ENCODE data around the gene MT1A.
"Not testable (repeated sequence)": the region's sequence is repeated elsewhere in the genome, so short reads cannot be mapped to it uniquely, and the experiment has no call there.

The MT1A gene

DNA sequence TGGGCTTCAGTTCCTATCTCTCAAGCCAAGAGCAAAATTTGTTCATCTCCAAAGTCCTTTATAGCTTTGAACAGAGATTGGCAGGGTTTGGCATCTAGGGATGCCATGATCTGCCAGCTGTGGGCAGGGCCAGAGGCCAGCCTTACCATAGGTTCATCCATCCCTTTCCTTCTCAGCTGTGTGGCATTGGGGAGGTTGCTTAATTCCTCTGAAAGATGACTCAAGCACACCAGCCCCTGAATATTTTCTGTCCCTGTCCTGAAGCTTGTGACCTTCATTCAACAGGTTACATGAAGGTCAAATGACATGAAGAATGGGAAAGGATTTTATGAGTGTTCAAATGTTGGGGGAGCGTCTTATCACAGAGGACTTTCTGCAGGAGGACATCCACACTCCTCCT lies 26.0 kb downstream of the MT1A start:
- TF ChIP-seq, protein P1, sequence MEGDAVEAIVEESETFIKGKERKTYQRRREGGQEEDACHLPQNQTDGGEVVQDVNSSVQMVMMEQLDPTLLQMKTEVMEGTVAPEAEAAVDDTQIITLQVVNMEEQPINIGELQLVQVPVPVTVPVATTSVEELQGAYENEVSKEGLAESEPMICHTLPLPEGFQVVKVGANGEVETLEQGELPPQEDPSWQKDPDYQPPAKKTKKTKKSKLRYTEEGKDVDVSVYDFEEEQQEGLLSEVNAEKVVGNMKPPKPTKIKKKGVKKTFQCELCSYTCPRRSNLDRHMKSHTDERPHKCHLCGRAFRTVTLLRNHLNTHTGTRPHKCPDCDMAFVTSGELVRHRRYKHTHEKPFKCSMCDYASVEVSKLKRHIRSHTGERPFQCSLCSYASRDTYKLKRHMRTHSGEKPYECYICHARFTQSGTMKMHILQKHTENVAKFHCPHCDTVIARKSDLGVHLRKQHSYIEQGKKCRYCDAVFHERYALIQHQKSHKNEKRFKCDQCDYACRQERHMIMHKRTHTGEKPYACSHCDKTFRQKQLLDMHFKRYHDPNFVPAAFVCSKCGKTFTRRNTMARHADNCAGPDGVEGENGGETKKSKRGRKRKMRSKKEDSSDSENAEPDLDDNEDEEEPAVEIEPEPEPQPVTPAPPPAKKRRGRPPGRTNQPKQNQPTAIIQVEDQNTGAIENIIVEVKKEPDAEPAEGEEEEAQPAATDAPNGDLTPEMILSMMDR (IDR thresholded peaks at IDR 0.05), result no peak
- peaks cover 2% of the 10 kb centered on the region for H3K27me3 ChIP-seq (ENCODE audit: control insufficient read depth, insufficient read depth, low read length)
- no peak overlapping the region for H3K4me2 ChIP-seq (ENCODE audit: low read length)
- no peak overlapping the region for H2AFZ ChIP-seq
- H3K79me2 ChIP-seq, result no peaks in the 10 kb centered on the region
- no peaks in the 10 kb centered on the region for H3K36me3 ChIP-seq (ENCODE audit: control insufficient read depth, insufficient read depth, low read length)
- no peak overlapping the region for H3K4me3 ChIP-seq (ENCODE audit: low read depth, low read length)
- no peak overlapping the region for H3K27ac ChIP-seq
- no peak overlapping the region for H3K9ac ChIP-seq
- no peaks in the 10 kb centered on the region for H3K4me1 ChIP-seq
- no peaks in the 10 kb centered on the region for H3K9me3 ChIP-seq (ENCODE audit: control insufficient read depth, low read length)

DNA sequence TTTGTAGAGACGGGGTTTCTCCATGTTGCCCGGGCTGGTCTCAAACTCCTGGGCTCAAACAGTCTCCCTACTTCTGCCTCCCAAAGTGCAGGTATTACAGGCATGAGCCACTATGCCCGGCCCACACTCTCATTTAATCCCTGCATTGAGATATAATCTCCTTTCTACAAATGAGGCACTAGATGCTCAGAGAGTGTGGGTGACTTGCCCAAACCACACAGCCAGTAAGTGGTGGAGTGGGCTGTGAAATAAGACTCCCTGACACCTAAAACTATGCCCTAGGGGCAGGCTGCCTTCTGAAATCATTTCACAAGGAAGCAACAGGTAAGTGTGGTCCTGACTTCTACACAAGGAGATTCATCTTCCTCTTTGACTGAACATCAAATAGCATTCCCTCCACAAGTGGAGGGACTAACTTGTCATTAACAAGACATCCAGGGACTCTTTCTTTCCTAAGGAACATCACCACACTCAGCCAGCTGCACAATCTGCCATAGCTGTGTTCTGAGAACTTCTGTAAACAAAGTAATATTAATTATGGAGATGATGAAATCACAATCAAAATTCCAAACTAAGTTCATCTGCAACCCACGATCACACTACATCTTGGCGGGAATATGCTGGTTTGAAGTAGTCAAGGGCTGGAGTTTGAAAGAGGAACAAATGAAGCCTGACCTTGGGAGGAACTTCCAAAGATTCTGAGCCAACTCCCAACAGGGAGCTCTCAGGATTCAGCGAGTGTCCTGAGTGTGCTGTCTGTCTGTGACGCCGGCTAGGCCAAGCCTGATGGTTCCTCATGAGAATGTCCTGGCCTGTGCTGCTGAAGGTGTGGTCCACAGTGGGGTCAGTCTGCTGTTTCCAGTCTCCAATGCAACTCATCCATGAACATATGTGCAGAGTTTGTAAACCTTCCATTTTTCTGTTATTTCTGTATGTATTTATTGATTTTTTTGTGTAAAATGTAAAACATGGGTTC lies 27.1 kb downstream of the MT1A start:
- H3K4me1 ChIP-seq; H3K4me3 ChIP-seq (ENCODE audit: low read depth, low read length); H3K9me3 ChIP-seq (ENCODE audit: control insufficient read depth, low read length); H3K9ac ChIP-seq; H3K79me2 ChIP-seq; H3K36me3 ChIP-seq (ENCODE audit: control insufficient read depth, insufficient read depth, low read length); H3K4me2 ChIP-seq (ENCODE audit: low read length); H2AFZ ChIP-seq; H3K27ac ChIP-seq; H3K27me3 ChIP-seq (ENCODE audit: control insufficient read depth, insufficient read depth, low read length): not testable (repeated sequence)

DNA sequence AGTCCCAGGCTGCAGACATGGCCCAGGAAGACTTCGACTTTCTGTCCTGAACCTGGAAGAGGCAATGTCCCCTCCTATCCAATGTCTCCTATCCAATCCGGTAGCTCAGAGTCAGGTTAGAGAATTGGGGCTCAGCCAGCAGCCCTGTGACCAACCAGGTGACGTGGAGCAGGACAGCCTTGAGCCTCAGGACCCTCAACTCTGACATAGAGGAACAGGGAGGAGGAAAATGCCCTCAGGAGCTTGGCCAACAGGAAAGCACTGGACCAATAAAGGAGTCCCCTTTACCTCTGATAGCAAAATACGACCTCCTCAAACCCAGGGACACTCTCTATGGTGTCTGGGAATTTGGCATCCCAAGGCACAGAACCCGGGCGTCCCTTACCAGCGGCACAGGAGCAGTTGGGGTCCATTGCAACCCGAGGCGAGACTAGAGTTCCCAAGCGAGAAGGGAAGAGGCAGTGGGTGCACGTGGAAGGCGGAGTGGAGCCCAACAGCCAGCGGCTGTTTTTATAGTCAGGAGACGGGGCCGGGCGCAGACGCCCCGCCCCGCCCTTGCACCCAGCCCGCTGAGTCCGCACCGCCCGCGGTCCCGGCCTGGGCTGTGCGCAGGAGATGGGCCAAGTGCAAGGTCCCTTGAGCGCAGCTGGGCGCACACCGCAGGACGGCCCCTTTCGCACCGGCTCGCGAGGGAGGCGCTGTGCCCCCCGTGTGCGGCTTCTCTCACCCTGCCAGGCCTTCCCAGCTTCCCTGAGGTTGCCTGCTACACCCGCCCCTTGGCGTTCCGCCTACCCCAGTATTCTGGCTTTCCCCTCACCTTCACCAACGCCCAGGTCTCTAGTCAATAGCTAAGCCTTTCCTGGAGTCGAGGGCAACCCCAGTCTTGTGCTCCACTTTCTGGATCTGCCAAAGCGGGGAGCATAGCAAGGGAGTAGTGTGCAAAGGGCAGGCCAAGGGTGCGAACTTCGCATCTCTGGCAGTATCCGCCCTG lies 29.4 kb downstream of the MT1A start, which contains the start of gene MT1G:
Gene MT1G (minus strand): TSS at position 485 of the 991 bp plus-strand sequence. CDS start 72 bp downstream, at position 413.
- Histone ChIP-seq H3K27me3 (ENCODE audit: control insufficient read depth, insufficient read depth, low read length) (peaks cover 2% of the 10 kb centered on the region), H3K9ac (no peak within 1 kb of the TSS)

DNA sequence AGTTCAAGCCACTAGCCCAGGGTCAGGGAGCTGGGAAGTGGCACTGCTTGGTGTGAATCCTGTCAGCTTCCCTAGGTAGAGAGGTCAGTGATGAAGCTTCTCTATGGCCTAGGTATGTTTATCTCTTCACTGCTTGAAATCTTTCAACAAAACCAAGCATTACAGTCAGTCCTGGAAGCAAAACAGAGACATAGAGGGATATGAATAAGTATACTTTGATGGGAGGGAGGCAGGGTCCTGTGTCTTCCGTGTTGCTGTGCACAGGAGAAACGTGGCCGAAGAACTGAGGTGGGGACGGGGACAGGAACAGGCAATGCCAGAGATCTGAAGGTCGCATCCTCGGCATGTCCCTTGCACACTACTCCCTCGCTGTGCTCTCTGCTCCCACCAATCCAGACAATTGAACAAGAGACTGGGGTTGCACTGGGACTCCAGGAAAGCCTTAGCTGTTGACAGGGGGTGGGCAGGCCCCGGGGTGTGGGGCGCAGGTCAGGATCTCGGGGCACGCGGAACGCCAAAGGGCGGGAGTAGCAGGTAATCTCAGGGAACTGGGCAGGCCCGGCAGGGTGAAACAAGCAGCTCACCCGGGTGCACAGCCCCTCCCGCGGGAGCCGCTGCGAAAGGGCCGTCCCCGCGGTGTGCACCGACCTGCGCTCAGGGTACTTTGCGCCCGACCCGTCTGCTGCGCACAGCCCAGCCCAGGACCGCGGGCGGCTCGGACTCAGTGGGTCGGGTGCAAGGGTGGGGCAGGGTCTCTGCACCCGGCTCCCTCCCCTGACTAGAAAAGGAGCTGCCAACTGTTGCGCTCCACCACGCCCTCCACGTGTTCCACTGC lies 30.8 kb downstream of the MT1A start, which contains the start of gene MT1H:
Gene MT1H (plus strand): TSS at position 810 of the 835 bp plus-strand sequence. CDS start 71 bp downstream, outside the sequence.
- Histone ChIP-seq H3K27me3 (ENCODE audit: control insufficient read depth, insufficient read depth, low read length) (peaks cover 2% of the 10 kb centered on the region), H3K4me2 (ENCODE audit: low read length) (no peak within 1 kb of the TSS), H3K9me3 (ENCODE audit: control insufficient read depth, low read length) (no peaks in the 10 kb centered on the region), H3K27ac (no peak within 1 kb of the TSS), H2AFZ (no peak within 1 kb of the TSS), H3K79me2 (no peaks in the 10 kb centered on the region), H3K4me1 (no peaks in the 10 kb centered on the region), H3K36me3 (ENCODE audit: control insufficient read depth, insufficient read depth, low read length) (no peaks in the 10 kb centered on the region), H3K9ac (no peak within 1 kb of the TSS), H3K4me3 (ENCODE audit: low read depth, low read length) (no peak within 1 kb of the TSS)
- TF ChIP-seq, protein P1 (IDR thresholded peaks at IDR 0.05), result no peak

More for the DNA sequence above, 29.4 kb downstream of the MT1A start, which contains the start of gene MT1G:
- Histone ChIP-seq H3K4me3 (ENCODE audit: low read depth, low read length) (no peak within 1 kb of the TSS), H3K4me1 (no peaks in the 10 kb centered on the region), H3K27ac (no peak within 1 kb of the TSS), H3K9me3 (ENCODE audit: control insufficient read depth, low read length) (no peaks in the 10 kb centered on the region), H3K4me2 (ENCODE audit: low read length) (peak within 1 kb of the TSS; percentile 17), H3K36me3 (ENCODE audit: control insufficient read depth, insufficient read depth, low read length) (no peaks in the 10 kb centered on the region), H2AFZ (peak within 1 kb of the TSS; percentile 47), H3K79me2 (no peaks in the 10 kb centered on the region)
- TF ChIP-seq, protein P1 (IDR thresholded peaks at IDR 0.05), result no peak

Measured in parathyroid adenoma (tissue), 2 donors.